CD4-positive, alpha-beta T cell treated with Interleukin-15 for 1 hour (primary cell): ENCODE measurements around the gene GDPD5.
A peak's percentile ranks its signal among the peaks of the same experiment; 100 is the strongest.
"Not testable (repeated sequence)": the region's sequence is repeated elsewhere in the genome, so short reads cannot be mapped to it uniquely, and the experiment has no call there.

ENCODE experiments used
- DNase-seq: peaks from one replicate; pipeline ENCODE4 v3.0.0-alpha.2; 2020

Gene GDPD5

DNA sequence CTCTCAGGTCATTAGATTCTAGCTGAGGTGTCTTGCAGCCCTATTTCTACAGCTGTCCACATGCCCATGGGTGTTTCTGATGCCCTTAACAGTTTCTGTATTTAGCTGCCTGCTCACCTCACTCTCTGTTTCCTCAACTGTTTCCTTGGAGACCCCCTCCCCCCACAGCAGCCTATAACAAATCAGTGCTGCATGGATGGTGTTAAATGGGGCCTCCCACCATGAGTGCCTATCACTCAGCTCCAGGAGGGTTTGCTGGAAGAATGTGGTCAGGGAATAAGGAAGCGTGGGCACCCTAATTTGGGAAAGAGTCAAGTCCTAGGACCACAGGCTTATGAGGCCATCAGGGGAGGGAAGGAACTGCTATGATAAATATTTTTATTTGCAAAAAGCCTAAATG lies 101.3 kb downstream of the GDPD5 start:
- no peak for DNase-seq

DNA sequence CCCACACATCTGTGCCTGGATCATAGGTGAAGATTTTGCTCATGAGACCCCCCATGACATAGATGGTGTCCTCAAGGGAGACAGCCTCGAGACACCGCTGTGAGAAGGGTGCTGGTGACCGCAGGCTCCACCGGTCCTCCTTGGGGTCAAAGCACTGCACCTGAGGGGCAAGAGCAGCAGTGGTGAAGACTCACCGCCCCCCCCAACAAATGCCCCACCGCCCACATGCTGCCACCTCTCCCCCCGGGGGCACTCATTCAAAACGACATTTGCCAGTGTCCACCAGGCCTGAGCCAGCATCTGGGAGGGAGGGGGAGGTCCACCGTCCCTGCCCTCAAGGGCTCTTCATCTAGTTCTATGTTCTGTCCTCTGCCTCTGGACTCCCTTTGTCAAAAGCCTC lies 102.0 kb downstream of the GDPD5 start:
- no peak for DNase-seq

DNA sequence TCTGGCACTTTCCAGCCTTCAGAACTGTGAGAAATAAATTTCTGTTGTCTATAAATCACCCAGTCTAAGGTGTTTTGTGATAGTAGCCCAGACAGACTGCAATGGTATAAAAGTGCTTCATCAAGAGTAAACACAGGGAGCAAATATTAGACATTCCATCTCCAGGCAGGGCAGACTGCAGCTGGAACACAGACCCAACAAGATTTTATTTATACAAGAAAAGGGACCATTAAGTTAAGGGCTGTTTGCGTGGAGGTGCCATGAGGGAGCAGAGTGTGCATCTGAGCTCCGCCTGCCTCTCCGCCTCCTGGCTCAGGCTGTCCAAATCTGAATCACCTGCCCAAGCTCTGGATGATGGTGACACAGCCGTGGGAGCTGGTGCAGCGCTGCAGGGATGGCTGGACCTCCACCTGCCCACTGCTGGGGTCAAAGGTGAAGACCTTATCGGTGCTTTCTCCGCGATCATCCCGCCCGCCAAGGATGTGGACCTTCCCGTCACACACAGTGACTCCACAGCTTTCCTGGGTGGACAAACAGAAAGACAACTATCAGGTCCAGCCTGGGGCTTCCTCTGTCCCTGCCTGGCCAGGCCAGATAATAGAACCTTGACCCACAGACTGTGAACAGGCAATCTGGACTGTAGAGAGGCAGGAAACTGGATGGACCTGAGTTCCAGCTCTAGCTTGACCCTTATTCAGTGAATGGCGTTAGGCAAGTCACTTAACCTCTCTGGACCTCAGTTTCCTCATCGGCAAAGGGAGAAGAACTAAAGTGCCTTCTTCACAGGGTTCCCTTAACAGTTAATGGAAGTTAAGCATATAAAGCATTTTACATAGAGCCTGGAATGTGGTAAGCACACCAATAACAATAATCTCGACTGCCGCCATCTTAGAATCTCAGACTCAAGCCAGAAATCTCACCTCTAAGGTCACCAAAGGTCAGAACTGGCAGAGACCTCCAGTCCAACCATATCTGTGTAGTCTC lies 103.2 kb downstream of the GDPD5 start:
- no peak for DNase-seq

DNA sequence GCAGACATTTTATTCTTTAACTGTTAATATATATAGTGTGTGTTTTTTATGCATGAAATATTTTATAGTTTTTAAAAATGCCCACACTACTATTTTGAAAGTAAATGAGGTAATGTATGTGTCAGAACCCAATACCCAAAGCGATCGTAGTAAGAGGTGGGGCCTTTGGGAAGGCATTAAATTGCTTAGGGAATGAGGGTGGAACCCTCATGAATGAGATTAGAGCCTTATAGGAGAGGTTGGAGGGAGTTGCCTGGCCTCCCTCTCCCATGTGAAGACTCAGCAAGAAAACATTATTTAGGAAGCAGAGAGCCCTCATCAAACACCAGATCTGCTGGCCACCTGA lies 103.9 kb downstream of the GDPD5 start:
- DNase-seq, result no peak

DNA sequence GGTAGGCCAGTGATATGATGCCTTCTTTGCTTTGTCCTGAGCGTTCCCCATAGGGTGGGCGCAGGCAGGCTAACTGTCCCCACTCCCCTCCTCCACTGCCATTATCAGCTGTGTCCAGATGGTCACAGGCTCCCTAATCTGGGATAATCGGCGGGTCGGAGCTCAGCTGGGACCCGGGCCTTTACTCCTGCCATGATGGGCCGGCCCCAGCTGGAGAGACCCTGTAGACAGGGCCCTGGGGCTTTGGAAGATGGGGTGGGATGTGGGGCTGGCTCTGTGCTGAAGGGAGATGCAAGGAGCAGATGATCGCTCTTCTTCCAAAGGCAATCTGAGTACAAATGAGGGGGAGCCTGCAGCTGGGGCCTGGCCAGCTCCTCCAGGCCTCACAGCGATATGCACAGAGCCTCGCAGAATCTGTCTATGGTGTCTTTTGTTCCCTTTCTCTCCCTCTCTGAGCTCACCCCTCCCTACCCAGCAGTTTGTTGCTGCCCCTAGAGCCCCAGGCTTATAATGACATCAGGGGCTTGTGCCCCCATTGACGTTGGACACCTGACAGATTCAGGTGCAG lies 104.6 kb downstream of the GDPD5 start:
- no peak for DNase-seq

DNA sequence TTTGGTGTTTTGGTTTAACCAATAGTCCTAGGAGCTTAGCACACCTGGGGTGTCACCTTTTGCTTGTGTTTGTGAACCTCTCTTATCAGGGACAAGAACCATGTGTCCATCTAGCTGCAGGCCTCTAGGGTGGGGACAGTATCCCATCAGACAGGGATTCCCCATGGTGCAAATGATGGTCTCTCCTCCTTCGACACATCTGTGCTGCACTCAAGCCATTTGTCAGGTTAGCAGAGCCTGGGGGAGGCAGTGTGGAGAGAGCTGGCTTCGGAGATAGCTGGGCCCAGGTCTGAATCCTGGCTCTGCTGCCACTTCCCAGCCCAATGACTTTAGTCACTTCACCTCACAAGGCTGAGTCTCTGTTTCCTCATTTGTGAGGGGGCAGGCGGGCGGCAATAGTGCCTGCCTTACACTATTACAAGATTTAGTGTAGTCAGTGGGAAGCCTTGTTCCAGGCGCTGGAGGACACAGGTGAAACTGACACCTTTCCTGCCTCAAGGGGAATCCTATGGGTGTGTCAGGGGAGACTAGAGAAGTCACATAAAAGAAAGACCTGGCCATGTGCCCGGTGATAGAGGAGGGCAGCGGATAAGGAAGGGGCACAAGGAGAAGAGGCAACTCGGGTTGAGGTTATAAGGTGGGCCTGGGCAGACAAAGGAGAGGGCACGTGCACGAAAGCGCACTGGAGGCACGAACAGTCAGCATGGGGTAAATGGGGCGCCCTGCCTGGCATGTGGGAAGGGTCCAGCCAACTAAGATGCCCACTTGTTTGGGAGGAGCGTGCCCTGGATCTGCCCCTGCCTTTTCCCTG lies 105.3 kb downstream of the GDPD5 start:
- DNase-seq, result no peak

DNA sequence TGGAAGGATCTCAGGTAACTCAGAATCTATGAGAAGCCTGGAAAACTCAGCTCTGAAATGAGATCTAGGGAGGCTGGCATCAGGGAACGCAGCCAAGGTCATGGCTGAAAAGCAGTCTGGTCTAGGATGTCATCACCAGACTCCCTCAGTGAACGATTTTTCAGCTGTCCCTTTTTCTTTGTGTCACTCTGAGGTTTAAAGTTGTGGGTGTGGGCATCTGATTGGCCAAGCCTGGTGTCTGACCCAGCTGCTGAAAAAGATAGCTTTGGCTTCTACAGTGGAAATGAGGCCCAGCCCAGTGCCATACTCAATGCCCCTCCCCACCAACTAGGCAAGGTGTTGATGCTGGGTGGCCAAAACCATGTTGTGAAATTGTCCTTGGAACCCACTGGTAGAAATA lies 111.9 kb downstream of the GDPD5 start:
- DNase-seq, result no peak

DNA sequence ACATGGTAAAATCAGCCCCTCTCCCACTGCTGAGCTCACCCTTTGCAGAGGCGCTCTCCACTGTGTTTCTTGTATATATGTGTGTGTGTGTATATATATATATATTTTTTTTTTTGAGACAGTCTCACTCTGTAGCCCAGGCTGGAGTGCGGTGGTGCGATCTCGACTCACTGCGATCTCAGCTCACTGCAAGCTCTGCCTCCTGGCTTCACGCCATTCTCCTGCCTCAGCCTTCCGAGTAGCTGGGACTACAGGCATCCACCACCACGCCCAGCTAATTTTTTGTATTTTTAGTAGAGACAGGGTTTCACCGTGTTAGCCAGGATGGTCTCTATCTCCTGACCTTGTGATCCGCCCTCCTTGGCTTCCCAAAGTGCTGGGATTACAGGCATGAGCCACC lies 112.6 kb downstream of the GDPD5 start:
- not testable (repeated sequence) for DNase-seq

DNA sequence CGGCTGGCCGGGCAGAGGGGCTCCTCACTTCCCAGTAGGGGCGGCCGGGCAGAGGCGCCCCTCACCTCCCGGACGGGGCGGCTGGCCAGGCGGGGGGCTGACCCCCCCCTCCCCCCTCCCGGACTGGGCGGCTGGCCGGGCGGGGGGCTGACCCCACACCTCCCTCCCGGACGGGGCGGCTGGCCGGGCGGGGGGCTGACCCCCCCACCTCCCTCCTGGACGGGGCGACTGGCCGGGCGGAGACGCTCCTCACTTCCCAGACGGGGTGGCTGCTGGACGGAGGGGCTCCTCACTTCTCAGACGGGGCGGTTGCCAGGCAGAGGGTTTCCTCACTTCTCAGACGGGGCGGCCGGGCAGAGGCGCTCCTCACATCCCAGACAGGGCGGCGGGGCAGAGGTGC lies 115.8 kb downstream of the GDPD5 start:
- not testable (repeated sequence) for DNase-seq

DNA sequence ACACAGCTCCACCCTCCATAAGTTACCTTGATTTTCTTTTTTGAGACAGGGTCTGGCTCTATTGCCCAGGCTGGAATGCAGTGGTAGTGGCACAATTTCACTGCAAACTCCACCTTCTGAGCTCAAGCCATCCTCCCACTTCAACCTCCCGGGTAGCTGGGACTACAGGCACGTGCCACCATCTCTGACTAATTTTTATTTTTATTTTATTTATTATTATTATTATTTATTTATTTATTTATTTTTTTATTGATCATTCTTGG lies 116.9 kb downstream of the GDPD5 start:
- DNase-seq, result no peak

DNA sequence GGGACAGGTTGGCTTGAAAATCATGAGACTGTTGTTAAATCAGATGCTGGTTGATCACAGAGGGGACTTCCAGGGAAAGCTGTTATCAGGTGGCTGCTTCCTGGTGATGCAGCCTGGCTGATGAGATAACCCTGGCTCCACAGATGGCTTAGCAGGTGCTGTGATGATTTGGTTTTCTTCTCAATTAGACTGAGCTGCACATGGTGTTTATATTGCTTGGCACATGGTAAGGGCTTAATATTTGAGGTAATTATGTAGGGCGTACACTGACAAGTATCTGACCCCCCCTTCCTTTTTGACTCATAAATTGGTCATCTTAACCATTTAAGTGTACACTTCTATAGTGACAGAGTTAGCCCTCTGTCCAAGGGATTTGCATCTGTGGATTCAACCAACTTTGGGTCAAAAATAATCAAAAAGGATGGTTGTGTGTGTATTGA lies 119.4 kb downstream of the GDPD5 start:
- no peak for DNase-seq

DNA sequence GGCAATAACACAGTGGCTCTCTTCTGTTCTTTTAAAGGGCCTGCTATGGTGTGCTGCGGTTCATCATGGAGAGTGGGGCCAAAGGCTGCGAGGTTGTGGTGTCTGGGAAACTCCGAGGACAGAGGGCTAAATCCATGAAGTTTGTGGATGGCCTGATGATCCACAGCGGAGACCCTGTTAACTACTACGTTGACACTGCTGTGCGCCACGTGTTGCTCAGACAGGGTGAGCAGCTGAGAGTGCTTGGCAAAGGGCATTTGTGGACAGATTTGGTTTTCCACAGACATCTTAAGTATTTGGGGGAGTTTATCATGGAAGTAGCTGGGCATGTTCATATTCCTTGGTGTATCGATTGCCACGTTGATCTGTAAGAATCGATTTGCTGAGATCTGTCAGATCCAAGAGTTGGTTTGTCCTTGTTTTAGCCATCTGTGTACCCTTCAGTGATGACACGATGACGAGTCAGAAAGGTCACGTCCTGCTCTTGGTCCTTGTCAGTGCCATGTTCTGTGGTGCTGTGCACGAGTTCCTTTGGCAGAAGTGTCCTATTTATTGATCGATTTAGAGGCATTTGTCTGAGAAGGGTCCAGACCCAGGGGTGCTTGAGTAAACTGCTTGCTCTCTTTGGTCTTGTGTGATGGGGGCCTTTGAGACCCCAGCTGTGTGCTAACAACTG lies 121.6 kb downstream of the GDPD5 start:
- DNase-seq, result no peak

DNA sequence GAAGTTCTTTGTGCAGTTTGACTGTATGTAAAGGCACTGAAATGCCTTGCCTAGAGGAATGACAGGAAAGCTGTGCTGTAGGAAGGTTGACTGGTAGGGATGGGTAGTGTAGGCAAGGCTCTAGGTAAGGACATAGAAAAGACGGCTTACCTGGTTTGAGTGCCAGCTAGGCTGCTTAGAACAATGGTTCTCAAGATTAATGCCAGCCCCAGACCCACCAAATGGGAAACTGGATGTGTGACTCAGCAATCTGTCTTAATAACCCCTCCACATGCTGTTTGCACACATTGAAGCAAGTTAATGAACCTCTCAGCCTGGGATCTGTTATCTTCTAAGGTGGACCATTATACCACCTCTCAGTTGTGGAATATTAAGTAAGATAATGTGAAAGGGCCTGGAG lies 122.7 kb downstream of the GDPD5 start:
- no peak for DNase-seq

DNA sequence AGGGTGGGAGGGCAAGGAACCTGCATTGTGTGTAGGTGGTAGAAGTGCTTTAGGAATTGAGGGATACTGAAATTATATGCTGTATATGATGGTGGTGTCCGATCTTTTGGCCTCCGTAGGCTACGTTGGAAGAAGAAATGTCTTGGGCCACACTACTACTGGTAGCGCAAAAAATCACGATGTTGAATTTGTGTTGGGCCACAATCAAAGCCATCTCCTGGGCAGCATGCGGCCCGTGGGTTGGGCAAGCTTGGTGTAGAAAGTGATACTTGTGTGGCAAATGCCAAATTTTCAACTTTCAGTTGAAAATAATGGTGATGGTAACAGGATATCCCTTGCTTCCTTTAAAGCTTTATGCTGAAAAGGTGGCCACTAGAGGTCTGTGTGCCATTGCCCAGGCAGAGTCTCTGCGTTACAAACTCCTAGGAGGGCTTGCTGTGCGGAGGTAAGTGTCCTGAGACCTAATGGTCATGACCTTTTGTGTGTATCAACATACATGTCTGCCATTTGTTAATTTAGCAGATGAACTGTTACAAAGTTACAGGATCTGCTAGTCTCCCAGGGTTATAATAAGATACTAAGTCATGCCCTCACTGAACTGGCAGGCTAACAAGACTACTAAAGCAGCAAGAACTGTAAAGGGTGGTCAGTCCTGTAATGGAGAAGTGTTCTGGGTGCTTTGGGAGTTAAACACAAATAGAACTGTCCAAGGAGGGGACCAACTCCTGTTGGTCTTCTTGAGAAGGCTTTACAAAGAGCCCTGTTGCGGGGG lies 123.6 kb downstream of the GDPD5 start:
- no peak for DNase-seq

DNA sequence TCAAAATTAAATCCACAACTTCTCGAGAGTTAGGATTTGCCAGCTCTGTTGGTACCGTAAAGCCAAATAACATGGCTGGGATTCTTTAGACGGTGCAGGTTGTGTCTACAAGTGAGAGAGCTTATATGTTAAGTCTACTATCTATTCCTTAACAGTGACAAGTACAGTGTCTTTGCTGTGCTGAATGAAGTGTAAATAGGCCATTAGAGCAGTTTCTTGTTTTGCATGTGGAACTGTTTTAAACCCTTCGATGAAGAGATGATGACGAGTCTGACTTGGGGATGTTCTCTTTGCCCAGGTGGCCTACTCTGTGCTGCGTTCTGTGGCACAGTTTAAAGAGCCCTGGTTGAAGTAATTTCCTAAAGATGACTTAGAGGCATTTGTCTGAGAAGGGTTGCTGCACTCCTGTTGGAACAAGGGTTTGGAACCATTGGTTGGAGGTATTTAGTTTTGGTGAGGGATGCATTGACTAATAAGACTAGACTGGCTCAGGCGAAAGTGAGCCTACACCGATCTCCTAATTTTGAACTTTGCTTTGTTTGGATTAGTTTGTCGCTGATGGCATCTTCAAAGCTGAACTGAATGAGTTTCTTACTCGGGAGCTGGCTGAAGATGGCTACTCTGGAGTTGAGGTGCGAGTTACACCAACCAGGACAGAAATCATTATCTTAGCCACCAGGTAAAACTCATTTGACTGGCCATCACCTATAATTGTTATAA lies 125.4 kb downstream of the GDPD5 start:
- DNase-seq, result no peak

DNA sequence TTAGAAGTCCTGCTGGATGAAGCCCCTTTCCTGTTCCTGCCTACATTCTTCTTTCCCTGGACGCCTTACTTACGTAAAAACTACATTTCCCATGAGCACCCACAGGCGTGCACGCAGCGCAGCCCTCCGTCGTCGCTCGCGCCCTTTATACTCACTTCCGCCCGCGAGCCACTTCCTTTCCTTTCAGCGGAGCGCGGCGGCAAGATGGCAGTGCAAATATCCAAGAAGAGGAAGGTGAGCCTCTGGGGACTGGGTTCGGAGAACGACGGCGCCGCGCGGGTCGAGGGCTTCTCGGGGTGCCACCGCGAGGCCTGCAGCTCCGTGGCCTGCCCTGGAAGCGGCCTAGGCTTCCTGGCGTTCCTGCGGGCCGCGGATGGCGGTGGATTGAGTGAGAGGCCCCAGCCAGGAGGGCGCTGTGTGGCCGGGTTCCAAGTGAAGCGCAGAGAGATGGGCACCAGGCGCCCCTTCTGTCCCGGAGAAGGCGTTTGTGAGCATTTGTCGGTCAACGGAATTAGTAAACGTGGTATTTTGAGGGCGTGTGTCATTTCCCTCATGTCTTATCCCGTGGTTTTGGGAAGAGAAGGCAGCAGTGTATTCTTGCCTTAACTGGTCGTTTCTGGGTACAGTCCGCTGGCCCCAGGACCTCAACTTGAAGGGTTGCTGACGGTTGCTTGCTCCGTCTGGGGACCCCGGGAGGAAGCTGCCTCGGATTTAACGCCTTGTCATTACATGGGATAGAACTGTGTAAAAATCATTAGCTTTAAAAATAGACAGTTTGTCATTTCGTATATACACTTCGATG lies 126.2 kb downstream of the GDPD5 start, which contains the start of gene RPS3:
TSS of gene RPS3 (plus strand) at position 175 of the 802 bp plus-strand sequence. CDS start at position 205, 30 bp downstream.
- DNase-seq, result peak; percentile 88

DNA sequence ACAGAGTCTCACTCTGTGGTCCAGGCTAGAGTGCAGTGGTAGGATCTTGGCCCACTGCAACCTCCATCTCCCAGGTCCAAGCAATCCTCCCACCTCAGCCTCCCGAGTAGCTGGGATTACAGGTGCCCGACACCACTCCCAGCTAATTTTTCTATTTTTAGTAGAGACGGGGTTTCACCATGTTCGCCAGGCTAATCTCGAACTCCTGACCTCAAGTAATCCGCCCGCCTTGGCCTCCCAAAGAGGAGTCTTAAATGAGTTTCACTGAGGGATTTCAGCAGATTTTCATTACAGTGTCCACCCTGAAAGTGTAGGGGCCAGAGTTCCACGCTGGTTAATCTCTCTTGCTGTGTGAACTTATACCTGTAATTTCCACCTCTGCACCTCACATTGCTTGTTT lies 126.8 kb downstream of the GDPD5 start:
- DNase-seq, result no peak

DNA sequence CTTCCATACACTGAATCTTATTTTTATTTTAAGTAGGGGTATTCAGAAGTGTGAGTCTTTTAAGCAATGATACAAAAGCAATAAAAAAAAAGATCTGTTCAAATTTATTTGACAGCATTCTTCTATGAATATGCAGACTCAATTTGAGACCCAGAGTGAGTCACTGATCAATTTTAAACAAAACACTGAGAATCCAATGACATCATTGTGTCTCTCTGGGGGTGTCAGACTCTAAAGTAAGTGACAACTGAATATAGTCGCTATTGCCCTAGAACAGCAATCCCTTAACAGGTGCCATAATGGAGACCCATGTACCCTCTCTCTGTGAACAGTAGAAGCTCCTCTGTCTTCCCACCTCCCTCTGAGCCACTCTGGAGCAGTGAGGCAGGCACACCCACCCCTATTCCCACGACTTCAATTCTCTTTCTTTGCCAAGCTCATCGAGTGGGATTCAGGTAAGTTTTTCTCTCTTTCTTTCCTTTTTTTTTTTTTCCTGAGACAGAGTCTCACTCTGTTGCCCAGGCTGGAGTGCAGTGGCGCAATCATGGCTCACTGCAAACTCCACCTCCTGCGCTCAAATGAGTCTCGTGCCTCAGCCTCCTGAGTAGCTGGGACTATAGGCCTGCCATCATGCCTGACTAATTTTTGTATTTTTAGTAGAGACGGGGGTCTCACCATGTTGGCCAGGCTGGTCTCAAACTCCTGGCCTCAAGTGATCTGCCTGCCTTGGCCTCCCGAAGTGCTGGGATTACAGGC lies 131.5 kb downstream of the GDPD5 start:
- DNase-seq, result no peak

DNA sequence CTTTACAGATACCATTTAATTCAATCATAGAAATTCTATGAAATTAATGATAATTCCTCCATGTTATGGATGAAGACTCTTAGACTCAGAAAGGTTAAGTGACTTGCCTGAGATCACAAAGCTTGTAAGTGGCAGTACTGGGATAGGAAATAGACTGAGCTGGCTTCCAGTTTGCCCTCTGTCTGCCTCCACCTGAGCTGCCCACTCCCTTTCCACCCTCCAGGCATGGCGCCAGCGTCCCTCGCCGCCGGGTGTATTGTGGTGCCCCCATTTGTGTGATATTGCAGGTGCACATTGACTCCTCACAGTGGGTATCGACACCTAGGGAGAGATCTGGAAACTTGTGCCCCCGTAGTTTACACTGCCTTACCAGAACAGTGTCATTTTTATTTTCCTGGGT lies 135.8 kb downstream of the GDPD5 start:
- DNase-seq, result no peak

DNA sequence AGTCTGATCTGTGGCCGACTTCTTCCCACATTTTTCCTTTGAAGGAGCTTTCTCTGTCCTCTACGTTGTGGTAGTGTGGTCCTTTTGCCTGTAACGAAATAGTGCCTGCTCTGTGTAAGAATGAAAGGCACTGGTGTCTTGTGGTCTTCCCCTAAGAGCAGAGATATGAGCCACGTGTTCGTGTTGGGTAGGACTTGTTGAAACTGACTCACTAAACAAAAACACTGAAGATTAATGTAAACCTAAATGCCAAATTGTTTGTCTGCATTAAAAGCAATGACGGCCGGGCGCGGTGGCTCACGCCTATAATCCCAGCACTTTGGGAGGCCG lies 136.5 kb downstream of the GDPD5 start:
- DNase-seq, result no peak
